HG02870 (cell line): ENCODE results near the gene TNFAIP6.
A peak's percentile ranks its signal among the peaks of the same experiment; 100 is the strongest.

Experiments used
- ATAC-seq: cut with Tn5 transposase; IDR thresholded peaks from one replicate; pipeline ENCODE4 v1.9.1; 2021; ENCODE audit warnings: mild to moderate bottlenecking, moderate library complexity; ENCODE audit not compliant: unreplicated experiment

TNFAIP6 gene

DNA sequence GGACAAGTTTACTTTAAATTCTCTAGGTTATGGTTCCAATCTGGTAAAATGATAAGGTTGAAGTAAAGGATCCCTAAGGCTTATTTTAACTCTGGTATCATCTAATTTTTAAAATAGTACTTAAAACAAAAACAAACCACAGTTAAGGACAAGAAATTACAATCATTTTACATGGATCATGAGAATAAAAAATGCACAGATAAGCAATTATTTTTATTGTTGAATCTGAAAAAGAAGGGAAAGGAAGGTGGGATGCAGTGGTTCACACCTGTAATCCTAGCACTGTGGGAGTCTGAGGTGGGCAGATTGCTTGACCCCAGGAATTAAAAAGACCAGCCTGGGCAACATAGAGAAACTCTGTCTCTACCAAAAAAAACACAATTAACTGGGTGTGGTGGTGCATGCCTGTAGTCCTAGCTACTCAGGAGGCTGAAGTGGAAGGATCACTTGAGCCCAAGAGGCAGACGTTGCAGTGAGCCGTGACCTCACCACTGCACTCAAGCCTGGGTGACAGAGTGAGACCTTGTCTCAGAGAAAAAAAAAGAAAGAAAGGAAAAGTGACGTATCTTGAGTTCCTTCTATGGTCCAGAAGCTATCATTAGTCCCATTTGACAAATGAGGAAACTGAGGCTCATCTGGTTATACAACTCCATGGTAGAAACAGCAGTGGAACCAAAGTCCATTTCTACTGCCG is 2.5 kb downstream of the TNFAIP6 start:
- ATAC-seq: no peak

GRCh38 chr2:151361674-151362370 is 4.4 kb downstream of the TNFAIP6 start:
- ATAC-seq: no peak

GRCh38 chr2:151363709-151364108 is 6.3 kb downstream of the TNFAIP6 start:
- ATAC-seq: peak; percentile 73

GRCh38 chr2:151367571-151367970 is 10.2 kb downstream of the TNFAIP6 start:
- ATAC-seq: no peak

GRCh38 chr2:151374436-151374835 is 17.0 kb downstream of the TNFAIP6 start:
- peak; percentile 99 for ATAC-seq

DNA sequence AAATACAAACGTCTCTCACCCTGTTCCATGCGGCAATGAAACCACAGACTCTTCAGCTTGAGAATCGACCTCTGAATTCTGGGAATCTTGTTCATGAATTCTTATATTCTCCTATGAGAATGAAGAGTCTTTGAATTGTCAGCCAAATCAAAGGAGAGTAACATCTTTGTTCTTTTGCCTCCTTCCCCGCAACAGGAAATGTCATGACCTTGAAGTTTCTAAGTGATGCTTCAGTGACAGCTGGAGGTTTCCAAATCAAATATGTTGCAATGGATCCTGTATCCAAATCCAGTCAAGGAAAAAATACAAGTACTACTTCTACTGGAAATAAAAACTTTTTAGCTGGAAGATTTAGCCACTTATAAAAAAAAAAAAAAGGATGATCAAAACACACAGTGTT is 21.8 kb downstream of the TNFAIP6 start:
- no peak for ATAC-seq

DNA sequence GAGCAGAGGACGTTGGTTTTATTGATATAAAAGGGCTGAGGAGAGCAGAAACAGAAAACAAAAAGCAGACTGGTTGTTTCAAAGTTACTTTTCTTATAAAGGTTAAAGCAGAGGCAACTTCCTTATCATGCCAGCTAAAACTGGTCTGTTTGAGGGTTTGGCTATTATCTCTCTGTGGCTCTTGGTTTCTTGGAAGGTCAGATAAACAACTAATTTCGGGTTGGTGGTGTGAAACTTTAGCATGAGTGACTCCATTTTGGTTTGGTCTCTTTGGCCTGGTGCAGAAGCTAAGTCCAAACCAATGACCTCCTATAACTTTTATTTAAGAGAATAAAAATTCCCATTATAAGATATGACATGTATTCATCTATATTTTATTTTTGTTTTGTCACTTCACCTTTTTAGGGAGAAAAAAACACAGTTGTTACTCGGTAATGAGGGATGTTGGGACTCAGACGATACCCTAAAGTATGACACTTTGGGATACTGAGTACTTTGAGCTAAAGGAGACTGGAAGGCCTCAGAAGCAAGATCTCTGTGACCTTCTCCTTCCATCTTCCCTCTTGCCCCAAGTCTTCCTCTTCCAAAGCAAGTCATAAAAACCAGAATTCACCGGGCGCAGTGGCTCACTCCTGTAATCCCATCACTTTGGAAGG is 23.3 kb downstream of the TNFAIP6 start:
- ATAC-seq: no peak

DNA sequence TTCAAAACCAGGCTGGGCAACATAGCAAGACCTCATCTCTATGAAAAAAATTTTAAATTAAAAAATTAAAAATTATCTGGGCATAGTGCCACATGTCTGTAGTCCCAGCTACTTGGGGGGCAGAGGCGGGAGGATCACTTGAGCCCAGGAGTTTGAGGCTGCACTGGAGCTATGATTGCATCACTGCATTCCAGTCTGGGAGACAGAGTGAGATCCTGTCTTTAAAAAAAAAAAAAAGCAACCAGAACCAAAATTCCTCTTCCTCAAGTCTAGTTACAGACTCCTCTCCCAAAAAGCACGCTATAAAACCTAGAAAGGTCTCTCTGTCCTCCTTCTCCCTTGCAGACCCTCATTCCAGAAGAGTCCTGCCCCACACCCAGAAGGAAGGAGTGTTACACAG is 23.9 kb downstream of the TNFAIP6 start:
- ATAC-seq: no peak

DNA sequence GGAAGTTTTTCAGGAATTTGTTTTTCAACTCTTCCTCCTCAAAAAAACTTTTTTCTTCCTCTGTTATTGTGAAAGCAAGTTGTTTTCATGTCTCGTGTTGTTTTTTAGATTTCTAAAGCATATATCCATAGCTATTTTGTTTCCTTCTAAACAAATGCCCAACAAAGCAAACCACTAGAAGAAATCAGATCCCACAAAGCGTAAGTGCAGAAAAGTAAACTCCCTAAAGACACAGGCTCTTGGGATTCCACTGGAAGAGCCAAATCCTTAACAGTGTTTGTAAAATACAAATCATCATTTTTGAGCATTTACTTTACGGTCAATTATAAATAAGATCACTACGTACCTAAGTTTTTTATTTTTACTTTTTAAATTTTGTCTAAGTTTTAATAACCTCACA is 30.6 kb downstream of the TNFAIP6 start:
- ATAC-seq: no peak

DNA sequence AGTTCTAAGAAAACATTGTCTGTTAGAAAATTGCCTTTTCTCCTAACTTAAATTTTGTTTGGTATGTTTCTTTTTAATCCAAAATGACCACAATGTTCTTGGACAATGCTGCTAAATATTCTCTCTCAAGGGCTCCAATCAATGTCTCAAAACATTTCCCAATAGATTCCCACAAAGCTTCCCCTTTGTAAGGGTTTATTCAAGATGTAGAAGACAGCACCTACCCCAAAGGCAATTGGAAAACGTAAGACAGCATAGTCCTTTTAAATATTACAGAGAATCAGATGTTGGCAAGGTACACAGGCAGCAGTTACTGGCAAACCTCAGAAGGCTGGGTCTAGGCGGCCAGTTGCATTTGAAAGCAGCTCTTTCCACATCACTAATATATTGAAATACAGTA is 34.0 kb downstream of the TNFAIP6 start:
- ATAC-seq: no peak

- no peak for ATAC-seq
Measured at GRCh38 chr2:151394509-151394908, 37.1 kb downstream of the TNFAIP6 start.

DNA sequence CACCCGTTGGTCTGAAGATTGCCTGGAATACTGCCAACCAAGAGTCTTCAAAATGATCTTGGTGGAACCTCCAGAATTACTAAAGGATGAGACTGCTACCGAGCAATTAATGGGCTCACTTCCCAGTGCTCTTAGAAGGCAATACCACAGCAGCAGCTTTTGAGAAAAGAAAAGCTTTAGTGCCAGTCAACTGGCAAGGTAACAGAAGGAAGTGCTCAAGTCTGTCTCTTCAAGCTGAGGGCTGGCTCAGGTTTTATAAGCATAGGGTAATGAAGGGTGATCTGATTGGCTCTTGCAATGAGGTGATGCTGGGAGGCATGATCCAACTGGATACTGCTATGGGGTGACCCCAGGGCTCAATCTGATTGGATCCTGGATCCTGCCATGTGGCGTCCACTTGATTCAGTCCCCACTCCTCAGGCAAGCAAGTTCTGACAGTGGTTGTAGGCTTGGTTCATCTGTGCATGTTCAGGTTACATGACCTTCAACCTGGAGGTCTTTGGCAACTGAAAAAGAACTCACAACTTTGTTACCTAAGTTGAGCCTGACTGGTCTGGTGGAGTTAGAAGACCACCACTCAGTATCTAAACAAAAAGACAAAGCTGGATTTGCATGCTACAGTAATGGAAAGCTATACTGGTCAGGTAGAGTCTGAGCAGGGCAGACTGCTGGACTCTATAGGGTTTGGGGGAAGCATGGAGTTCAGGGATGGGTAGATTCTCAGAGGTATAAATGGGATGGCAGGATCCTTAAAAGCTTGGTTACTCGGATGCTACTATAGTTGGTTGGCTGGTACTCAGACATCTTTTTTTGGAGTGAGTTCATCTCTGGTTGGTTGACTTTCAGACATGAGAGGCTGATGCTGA is 38.4 kb downstream of the TNFAIP6 start:
- ATAC-seq: no peak

- ATAC-seq: no peak
Measured at GRCh38 chr2:151399981-151400380, 42.6 kb downstream of the TNFAIP6 start.

DNA sequence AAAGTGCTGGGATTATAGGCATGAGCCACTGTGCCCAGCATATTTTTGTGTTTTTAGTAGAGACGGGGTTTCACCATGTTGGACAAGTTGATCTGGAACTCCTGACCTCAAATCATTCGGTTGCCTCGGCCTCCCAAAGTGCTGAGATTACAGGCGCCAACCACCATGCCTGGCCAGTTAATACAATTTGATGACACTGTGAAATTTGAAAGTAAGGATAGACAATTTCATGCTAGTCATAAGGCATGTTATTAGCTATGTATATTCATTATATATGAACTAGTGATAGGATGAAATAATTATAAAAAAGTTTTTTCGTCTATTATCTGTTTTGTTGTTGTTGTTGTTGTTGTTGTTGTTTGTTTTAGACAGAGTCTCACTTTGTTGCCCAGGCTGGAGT is 43.8 kb downstream of the TNFAIP6 start:
- no peak for ATAC-seq

- ATAC-seq: no peak
Measured at GRCh38 chr2:151403914-151404313, 46.5 kb downstream of the TNFAIP6 start.

DNA sequence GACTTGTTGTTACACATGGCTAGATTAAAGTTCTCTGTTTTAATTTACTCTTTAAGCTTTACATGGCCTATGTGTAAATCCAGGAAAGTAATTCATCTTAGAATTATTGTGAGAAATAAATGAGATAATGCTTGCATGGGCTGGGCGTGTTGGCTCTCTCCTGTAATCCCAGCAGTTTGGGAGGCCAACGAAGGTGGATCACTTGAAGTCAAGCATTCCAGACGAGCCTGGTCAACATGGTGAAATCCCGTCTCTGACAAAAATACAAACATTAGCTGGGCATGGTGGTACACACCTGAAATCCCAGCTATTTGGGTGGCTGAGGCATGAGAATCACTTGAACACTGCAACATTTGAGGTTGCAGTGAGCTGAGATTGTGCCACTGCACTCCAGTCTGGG is 48.0 kb downstream of the TNFAIP6 start:
- no peak for ATAC-seq

DNA sequence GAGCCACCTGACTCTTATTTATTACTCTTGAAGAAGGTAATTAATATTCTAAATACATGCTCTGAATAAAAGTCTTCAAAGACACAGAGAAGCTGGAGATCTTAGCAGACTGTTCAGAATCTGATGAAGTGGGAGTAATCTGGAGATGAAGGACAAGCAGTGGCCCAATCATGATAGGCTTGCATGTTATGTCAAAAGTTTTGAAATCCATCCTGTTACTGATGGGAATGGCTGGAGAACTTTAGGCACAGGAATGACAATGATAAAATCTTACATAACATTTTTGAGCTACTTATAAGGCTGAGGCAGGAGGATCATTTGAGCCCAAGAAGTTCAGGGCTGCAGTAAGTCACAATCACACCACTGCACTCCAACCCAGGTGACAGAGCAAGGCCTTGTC is 49.9 kb downstream of the TNFAIP6 start:
- no peak for ATAC-seq

GRCh38 chr2:151408788-151409600 is 51.6 kb downstream of the TNFAIP6 start:
- ATAC-seq: no peak

GRCh38 chr2:151409601-151410484 is 52.5 kb downstream of the TNFAIP6 start, which contains the start of gene RIF1:
RIF1 (plus strand) TSS chr2:151409902; CDS start chr2:151410424, 522 bp downstream.
- peak; percentile 91 for ATAC-seq
